ENCODE measurements around the gene CNPY1.
"Not testable (repeated sequence)": the region's sequence is repeated elsewhere in the genome, so short reads cannot be mapped to it uniquely, and the experiment has no call there.

The CNPY1 gene

DNA sequence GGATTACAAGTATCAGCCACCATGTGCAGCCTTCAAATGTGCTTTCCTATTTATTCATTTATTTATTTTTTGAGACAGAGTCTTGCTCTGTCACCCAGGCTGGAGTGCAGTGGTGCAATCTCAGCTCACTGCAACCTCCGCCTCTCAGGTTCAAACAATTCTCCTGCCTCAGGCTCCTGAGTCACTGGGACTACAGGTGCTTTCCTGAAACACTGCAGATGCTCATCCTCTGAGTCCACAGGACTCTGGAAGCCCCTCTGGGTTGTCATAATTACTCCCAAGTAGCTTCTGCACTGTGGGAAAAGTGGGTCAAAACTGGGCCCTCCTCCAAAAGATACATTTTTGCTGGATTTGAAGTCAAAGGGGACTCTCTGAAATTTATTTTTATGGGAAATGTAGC, at the start of gene CNPY1:
CNPY1 (minus strand) TSS at position 111 of the 400 bp plus-strand sequence. CDS start 630 bp downstream, outside the sequence.
- H3K4me1 ChIP-seq (ENCODE audit: insufficient read depth, low read length); H3K4me3 ChIP-seq (ENCODE audit: low read depth in 1 of 2, low read length in 2 of 2); H3K27ac ChIP-seq (ENCODE audit: low read depth, low read length); H3K9ac ChIP-seq (ENCODE audit: low read length); H3K27me3 ChIP-seq (ENCODE audit: control insufficient read depth in 1 of 2, insufficient read depth in 2 of 2, low read length in 2 of 2); H3K9me3 ChIP-seq (ENCODE audit: low read length); H3K36me3 ChIP-seq (ENCODE audit: insufficient read depth, low read length): not testable (repeated sequence)

DNA sequence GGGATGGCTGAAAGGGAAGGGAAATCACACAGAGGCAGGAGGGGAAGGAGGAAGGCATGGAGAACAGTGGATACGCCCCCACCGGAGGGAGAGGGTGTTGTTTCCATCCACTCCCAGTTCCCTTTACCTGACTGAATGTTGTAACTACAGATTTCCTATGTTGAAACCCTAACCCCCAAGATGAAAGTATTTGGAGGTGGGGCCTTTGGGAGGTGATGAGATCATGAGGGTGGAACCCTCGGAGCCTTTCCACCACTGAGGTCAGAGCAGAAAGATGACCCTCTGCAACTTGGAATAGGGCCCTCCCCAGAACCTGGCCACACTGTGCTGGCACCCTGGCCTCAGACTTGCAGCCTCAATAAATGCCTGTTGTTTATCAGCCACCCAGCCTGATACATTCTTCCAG, 48.6 kb upstream of the CNPY1 start:
- H3K27me3 ChIP-seq (ENCODE audit: control insufficient read depth in 1 of 2, insufficient read depth in 2 of 2, low read length in 2 of 2) = no peaks in the 10 kb centered on the region
- H3K9me3 ChIP-seq (ENCODE audit: low read length) = no peaks in the 10 kb centered on the region
- no peaks in the 10 kb centered on the region for H3K4me1 ChIP-seq (ENCODE audit: insufficient read depth, low read length)
- no peaks in the 10 kb centered on the region for H3K36me3 ChIP-seq (ENCODE audit: insufficient read depth, low read length)
- H3K27ac ChIP-seq (ENCODE audit: low read depth, low read length) = no peak overlapping the region
- H3K4me3 ChIP-seq (ENCODE audit: low read depth in 1 of 2, low read length in 2 of 2) = no peak overlapping the region
- no peak overlapping the region for H3K9ac ChIP-seq (ENCODE audit: low read length)

DNA sequence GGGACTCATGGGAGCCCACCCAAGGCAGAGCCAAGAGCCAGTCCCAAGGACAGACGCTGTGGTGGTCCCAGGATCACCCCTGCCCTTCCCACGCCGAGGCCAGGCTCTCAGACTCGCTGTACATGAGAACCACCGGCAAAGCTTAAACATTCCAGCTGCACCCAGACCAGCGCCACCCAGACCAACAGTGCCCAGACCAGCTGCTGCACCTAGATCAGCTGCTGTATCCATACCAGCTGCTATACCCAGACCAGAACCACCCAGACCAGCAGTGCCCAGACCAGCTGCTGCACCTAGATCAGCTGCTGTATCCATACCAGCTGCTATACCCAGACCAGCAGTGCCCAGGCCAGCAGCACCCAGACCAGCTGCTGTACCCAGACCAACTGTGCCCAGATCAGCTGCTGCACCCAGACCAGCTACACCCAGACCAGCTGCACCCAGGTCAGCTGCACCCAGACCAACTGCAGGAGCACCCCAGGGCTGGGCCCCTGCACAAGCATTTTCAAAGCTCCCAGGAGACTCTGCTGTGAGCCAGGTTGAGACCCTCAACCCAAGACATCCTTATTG, 47.9 kb upstream of the CNPY1 start:
- H3K36me3 ChIP-seq (ENCODE audit: insufficient read depth, low read length) = no peaks in the 10 kb centered on the region

DNA sequence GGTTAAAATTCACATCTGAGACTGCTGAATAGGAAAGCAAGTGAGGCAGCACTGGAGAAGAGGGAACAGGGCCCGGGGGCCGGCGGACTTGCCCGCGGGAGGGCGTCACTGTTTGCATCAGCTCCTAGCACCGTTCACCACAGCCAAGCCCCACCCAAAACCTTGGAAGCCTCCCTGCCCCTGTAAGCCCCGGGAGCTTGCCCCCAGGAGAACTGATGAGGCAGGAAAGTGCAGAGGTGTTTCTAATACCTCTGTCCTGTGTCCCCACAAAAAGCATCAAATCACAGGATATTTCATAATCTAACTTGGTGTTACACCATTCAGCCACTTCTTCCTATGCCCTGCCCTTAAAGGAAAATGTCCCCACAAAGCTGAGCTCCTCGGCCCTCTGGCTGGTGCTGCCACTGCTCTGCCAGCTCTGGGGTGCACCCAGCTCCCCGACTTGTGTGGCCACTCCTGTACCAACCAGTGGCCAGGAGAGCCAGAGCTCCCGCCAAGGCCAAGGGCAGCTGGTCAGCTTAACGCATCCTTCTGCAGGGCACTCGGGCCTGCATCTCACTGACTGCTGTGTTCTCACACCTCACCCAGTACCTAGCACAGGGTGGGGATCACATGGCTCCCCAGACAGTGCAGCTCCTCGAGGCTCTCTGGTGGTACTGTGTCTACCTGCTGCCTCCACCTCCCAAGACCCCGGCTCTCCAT, 47.3 kb upstream of the CNPY1 start:
- Histone ChIP-seq H3K9ac (ENCODE audit: low read length) (no peak overlapping the region), H3K4me1 (ENCODE audit: insufficient read depth, low read length) (no peaks in the 10 kb centered on the region), H3K27me3 (ENCODE audit: control insufficient read depth in 1 of 2, insufficient read depth in 2 of 2, low read length in 2 of 2) (no peaks in the 10 kb centered on the region), H3K27ac (ENCODE audit: low read depth, low read length) (no peak overlapping the region), H3K4me3 (ENCODE audit: low read depth in 1 of 2, low read length in 2 of 2) (no peak overlapping the region), H3K36me3 (ENCODE audit: insufficient read depth, low read length) (no peaks in the 10 kb centered on the region), H3K9me3 (ENCODE audit: low read length) (no peaks in the 10 kb centered on the region)

More for the DNA sequence above, 47.9 kb upstream of the CNPY1 start:
- H3K4me1 ChIP-seq (ENCODE audit: insufficient read depth, low read length) = no peaks in the 10 kb centered on the region
- no peak overlapping the region for H3K27ac ChIP-seq (ENCODE audit: low read depth, low read length)
- H3K9me3 ChIP-seq (ENCODE audit: low read length) = no peaks in the 10 kb centered on the region
- no peak overlapping the region for H3K4me3 ChIP-seq (ENCODE audit: low read depth in 1 of 2, low read length in 2 of 2)
- H3K27me3 ChIP-seq (ENCODE audit: control insufficient read depth in 1 of 2, insufficient read depth in 2 of 2, low read length in 2 of 2) = no peaks in the 10 kb centered on the region
- no peak overlapping the region for H3K9ac ChIP-seq (ENCODE audit: low read length)

DNA sequence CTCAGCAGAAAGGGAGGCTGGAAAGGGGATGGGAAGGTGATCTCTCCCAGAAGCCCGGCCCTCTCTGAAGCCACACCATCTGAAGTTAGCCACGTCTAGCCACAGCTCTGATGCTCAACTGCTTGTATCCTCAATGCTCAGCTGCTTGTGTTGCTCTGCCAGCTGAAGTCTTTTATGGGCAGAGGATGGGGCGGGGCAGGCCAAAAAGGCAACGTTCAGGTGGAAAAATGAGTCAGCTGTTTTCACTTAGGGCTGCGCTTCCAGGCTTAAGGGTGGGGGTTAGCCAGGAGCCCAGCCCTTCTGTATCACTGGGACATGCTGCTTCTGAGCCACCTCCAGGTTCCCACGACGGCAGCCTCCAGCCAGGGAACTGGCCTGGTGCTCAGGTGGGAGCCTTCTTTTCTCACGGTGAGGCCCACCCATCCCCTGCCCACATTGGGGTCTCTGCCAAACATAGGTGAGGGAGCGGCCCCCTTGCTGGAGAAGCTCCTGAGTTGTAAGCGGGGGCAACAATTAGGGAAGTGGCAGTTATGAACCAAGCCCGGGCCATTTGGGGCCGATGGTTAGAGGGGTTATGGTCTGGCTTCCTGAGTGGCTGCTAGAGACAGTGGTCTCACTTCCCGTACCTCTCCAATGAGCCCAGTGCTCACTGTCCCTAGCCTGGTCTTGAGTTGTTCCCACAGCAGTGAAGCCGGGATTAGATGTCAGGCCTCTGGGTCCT, 44.9 kb upstream of the CNPY1 start:
- no peaks in the 10 kb centered on the region for H3K9me3 ChIP-seq (ENCODE audit: low read length)
- H3K36me3 ChIP-seq (ENCODE audit: insufficient read depth, low read length) = no peaks in the 10 kb centered on the region
- H3K27ac ChIP-seq (ENCODE audit: low read depth, low read length) = no peak overlapping the region
- H3K4me3 ChIP-seq (ENCODE audit: low read depth in 1 of 2, low read length in 2 of 2) = no peak overlapping the region
- no peak overlapping the region for H3K9ac ChIP-seq (ENCODE audit: low read length)
- H3K27me3 ChIP-seq (ENCODE audit: control insufficient read depth in 1 of 2, insufficient read depth in 2 of 2, low read length in 2 of 2) = no peaks in the 10 kb centered on the region
- no peaks in the 10 kb centered on the region for H3K4me1 ChIP-seq (ENCODE audit: insufficient read depth, low read length)

DNA sequence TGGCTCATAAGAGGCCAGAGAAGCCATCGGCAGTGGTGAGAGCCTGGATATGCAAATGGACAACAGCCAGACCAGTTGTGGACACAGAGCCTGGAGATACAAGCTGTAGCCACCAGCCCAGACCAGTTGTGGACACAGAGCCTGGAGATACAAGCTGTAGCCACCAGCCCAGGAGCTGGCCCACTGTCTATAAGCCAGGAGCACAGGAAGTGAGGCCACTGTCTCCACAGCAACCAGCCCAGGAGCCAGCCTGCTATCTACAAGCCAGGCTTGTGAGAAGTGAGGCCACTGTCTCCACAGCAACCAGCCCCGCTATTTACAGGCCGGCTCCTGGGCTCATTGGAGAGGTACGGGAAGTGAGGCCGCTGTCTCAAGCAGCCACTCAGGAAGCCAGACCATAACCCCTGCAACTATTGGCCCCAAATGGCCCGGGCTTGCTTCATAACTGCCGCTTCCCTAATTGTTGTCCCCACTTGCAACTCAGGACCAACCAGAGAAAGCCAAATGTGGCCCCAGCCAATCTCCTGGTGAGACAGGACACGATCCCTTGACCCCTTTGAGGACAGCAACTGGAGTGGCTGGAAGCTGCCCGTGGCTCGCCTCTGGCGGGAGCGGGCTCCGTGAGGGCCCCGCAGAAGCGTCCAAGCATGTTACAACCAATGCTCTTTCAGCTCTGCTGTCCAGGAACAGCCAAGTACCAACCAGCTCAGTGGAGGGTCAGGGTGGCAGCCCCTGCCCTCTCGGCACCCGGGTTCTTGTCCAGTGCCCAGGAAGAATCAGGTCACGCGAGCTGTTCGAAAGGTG, 44.1 kb upstream of the CNPY1 start:
- no peaks in the 10 kb centered on the region for H3K4me1 ChIP-seq (ENCODE audit: insufficient read depth, low read length)
- no peak overlapping the region for H3K9ac ChIP-seq (ENCODE audit: low read length)
- no peaks in the 10 kb centered on the region for H3K36me3 ChIP-seq (ENCODE audit: insufficient read depth, low read length)
- H3K9me3 ChIP-seq (ENCODE audit: low read length) = no peaks in the 10 kb centered on the region
- H3K4me3 ChIP-seq (ENCODE audit: low read depth in 1 of 2, low read length in 2 of 2) = no peak overlapping the region
- H3K27ac ChIP-seq (ENCODE audit: low read depth, low read length) = no peak overlapping the region
- H3K27me3 ChIP-seq (ENCODE audit: control insufficient read depth in 1 of 2, insufficient read depth in 2 of 2, low read length in 2 of 2) = no peaks in the 10 kb centered on the region

DNA sequence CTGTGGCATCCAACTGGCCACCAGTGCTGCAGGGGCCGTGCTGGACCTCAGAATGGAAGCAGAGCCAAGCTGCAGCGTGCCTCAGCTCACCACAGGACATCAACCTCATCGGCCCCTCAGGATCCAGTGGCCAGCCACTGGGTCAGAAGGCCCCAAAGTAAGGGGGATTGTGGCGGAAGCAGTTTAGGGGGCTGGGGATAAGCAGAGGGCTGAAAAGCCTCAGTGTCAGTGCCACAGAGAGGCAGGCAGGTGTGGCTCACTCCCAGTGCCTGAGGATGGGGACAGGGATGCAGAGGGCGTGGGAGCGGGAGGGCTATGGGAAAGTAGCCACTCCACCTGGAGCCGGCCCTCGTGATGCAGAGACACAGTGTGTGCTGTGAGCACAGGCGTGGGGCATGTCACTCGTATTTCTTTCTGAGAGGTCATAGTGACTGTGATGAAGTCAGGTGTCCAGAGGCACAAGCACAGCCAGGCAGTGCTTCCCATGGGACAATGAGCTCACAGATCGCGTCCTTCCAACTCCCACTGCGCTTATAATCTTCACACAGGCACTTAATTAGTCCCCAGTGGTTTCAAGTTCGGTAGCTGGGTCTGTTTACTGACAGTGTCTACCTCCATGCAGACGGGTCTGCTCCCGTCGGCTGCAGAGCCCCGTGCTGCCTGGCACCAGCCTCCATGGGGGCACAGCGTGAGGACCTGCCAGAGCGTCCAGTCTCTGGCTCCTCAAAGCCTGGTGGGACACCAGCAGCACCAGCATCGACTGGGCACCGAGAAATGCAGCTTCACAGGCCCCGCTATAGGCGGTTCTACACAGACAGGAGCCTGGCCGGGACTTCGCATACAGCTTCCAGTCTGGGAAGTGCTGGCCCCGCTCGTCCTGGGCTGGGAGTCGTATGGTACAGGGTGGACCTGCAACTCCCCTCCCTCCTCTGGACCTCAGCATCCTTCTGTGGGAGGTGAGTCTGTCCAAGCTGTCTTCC, 42.9 kb upstream of the CNPY1 start:
- Histone ChIP-seq H3K27me3 (ENCODE audit: control insufficient read depth in 1 of 2, insufficient read depth in 2 of 2, low read length in 2 of 2) (no peaks in the 10 kb centered on the region), H3K4me3 (ENCODE audit: low read depth in 1 of 2, low read length in 2 of 2) (no peak overlapping the region), H3K9ac (ENCODE audit: low read length) (no peak overlapping the region), H3K36me3 (ENCODE audit: insufficient read depth, low read length) (no peaks in the 10 kb centered on the region), H3K4me1 (ENCODE audit: insufficient read depth, low read length) (no peaks in the 10 kb centered on the region), H3K9me3 (ENCODE audit: low read length) (no peaks in the 10 kb centered on the region), H3K27ac (ENCODE audit: low read depth, low read length) (no peak overlapping the region)

DNA sequence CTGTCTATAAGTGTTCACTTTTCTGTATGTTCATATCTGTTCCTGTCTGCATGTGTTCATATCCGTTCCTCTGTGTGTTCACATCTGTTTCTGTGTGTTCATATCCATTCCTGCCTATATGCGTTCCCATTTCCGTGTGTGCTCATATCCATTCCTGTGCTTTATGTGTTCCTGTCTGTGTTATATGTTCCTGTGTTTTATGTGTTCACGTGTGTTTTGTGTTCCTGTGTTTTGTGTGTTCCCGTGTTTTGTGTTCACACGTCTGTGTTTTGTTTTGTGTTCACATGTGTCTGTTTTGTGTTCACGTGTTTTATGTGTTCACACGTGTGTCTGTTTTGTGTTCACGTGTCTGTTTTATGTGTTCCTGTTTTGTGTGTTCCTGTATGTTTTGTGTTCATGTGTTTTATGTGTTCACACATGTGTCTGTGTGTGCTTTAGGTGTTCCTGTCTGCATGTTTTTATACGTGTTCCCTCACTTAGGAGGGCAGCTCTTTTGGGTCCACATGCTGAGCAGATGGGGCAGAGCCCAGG, 42.2 kb upstream of the CNPY1 start:
- no peak overlapping the region for H3K9ac ChIP-seq (ENCODE audit: low read length)
- no peaks in the 10 kb centered on the region for H3K4me1 ChIP-seq (ENCODE audit: insufficient read depth, low read length)
- no peak overlapping the region for H3K4me3 ChIP-seq (ENCODE audit: low read depth in 1 of 2, low read length in 2 of 2)
- H3K9me3 ChIP-seq (ENCODE audit: low read length) = no peaks in the 10 kb centered on the region
- H3K36me3 ChIP-seq (ENCODE audit: insufficient read depth, low read length) = no peaks in the 10 kb centered on the region
- no peak overlapping the region for H3K27ac ChIP-seq (ENCODE audit: low read depth, low read length)
- no peaks in the 10 kb centered on the region for H3K27me3 ChIP-seq (ENCODE audit: control insufficient read depth in 1 of 2, insufficient read depth in 2 of 2, low read length in 2 of 2)

DNA sequence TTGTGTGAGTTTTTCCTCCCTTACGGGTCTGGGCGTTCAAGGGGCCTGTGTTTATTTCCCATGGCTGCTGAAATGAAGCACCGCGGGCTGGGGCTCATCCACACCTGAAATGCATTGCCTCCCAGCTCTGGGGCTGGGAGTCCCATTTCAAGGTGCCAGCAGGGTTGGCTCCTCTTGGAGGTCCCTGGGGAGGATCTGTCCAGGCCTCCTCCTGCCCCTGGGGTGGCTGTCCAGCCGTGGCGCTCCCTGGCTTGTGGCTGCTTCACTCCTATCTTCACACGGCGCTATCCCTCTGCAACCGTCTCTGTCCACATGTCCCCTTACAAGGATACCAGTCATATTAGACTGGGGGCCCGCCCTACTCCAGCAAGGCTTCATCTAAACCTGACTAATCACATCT, 41.1 kb upstream of the CNPY1 start:
- no peaks in the 10 kb centered on the region for H3K27me3 ChIP-seq (ENCODE audit: control insufficient read depth in 1 of 2, insufficient read depth in 2 of 2, low read length in 2 of 2)

DNA sequence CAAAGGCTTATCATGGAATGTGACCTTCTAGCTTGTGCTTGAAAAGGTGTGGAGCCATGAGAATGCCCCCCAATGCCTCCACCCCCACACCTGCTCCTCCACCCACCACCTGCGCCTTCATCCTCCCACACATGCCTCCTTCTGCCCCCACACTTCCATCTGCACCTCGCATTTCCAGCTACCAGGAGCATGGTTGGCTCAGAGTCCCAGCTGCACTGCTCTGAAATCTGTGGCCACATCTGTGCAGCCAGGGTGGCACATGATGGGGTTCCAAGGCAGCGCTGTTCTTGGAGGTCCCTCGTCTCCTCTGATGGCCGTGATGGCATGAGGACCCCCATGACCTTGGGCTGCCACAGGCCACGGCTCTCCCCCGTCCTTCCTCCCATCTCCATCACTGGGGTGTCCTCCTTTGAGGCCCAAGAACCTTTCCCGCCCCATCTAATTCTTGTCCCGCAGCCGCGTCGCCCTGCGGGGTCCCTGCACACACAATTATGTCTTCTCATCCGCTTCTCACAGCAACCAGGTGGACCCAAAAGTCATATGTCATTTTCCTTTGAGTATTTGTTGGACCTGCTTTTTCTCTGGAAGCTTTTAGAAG, 40.6 kb upstream of the CNPY1 start:
- no peaks in the 10 kb centered on the region for H3K36me3 ChIP-seq (ENCODE audit: insufficient read depth, low read length)
- no peak overlapping the region for H3K4me3 ChIP-seq (ENCODE audit: low read depth in 1 of 2, low read length in 2 of 2)
- no peaks in the 10 kb centered on the region for H3K4me1 ChIP-seq (ENCODE audit: insufficient read depth, low read length)
- no peak overlapping the region for H3K9ac ChIP-seq (ENCODE audit: low read length)
- no peaks in the 10 kb centered on the region for H3K9me3 ChIP-seq (ENCODE audit: low read length)
- no peak overlapping the region for H3K27ac ChIP-seq (ENCODE audit: low read depth, low read length)
- H3K27me3 ChIP-seq (ENCODE audit: control insufficient read depth in 1 of 2, insufficient read depth in 2 of 2, low read length in 2 of 2) = no peaks in the 10 kb centered on the region

More for the DNA sequence above, 41.1 kb upstream of the CNPY1 start:
- Histone ChIP-seq H3K4me3 (ENCODE audit: low read depth in 1 of 2, low read length in 2 of 2) (no peak overlapping the region), H3K9ac (ENCODE audit: low read length) (no peak overlapping the region), H3K4me1 (ENCODE audit: insufficient read depth, low read length) (no peaks in the 10 kb centered on the region), H3K27ac (ENCODE audit: low read depth, low read length) (no peak overlapping the region), H3K36me3 (ENCODE audit: insufficient read depth, low read length) (no peaks in the 10 kb centered on the region), H3K9me3 (ENCODE audit: low read length) (no peaks in the 10 kb centered on the region)

All from muscle layer of colon (tissue), 2 donors.